GM12875 (cell line): ENCODE results near the gene PSTPIP2.

Experiments used
- H3K4me3 ChIP-seq: one replicate; pipeline ENCODE4 v1.5.1; 2011; ENCODE audit warnings: low read depth, low read length, control low read depth
- CTCF ChIP-seq: IDR thresholded peaks from 2 replicates; pipeline ENCODE4 v1.5.1; 2011; ENCODE audit warnings: low read depth, mild to moderate bottlenecking, control low read depth, inconsistent platforms, low read length, moderate library complexity, borderline replicate concordance; ENCODE audit not compliant: insufficient read depth

The PSTPIP2 gene

GRCh38 chr18:46046688-46047087 lies 25.4 kb downstream of the PSTPIP2 start:
- no peak for TF ChIP-seq CTCF
- no peak overlapping the region for H3K4me3 ChIP-seq

- no peak overlapping the region for H3K4me3 ChIP-seq
- no peak for TF ChIP-seq CTCF
Observed at GRCh38 chr18:46046126-46046525, 25.9 kb downstream of the PSTPIP2 start.

GRCh38 chr18:46042571-46043123 lies 29.4 kb downstream of the PSTPIP2 start:
- no peak overlapping the region for H3K4me3 ChIP-seq
- TF ChIP-seq CTCF: no peak

GRCh38 chr18:46040747-46041104 lies 31.3 kb downstream of the PSTPIP2 start:
- TF ChIP-seq CTCF: no peak
- H3K4me3 ChIP-seq: no peak overlapping the region

- no peak overlapping the region for H3K4me3 ChIP-seq
- no peak for TF ChIP-seq CTCF
Observed at GRCh38 chr18:46040033-46040746, 31.9 kb downstream of the PSTPIP2 start.

GRCh38 chr18:46037512-46038305 lies 34.4 kb downstream of the PSTPIP2 start:
- no peak for TF ChIP-seq CTCF
- no peak overlapping the region for H3K4me3 ChIP-seq
